GM12878 (cell line): ENCODE data around the gene SHMT1. TPM values are rescaled to one million over a fixed set of nuclear protein-coding genes. Genes with fewer than 3 reads are reported as not detected.

Experiments used
- BRCA1 ChIP-seq: IDR thresholded peaks from 2 replicates; pipeline ENCODE4 v1.6.1; 2011; ENCODE audit warnings: low read depth, low read length, improper control_type of control experiment
- E2F8 ChIP-seq: fragments of 450-650 bp; IDR thresholded peaks from 2 replicates; pipeline ENCODE4 v1.6.1; 2018; ENCODE audit warnings: mild to moderate bottlenecking, low read depth, moderate library complexity; ENCODE audit not compliant: partially characterized antibody
- EGR1 ChIP-seq, 2 experiments: IDR thresholded peaks; 1 replicate in 1 of 2; 2 replicates in 1 of 2; pipeline ENCODE4 v1.6.1; 2011 to 2012; ENCODE audit warnings: low read depth in 2 of 2, low read length in 2 of 2, borderline replicate concordance in 1 of 2, mild to moderate bottlenecking in 1 of 2, moderate library complexity in 1 of 2
- GATAD2B ChIP-seq: fragments of 450-650 bp; conservative IDR thresholded peaks from 2 replicates; pipeline ENCODE4 v1.6.1; 2017; ENCODE audit warnings: low read depth, mild to moderate bottlenecking, moderate library complexity
- HDAC6 ChIP-seq: fragments of 200-600 bp; sonication (generic); IDR thresholded peaks from one replicate; pipeline ENCODE4 v1.8.0; 2017; ENCODE audit warnings: antibody characterized with exemption; ENCODE audit not compliant: unreplicated experiment
- IKZF1 ChIP-seq: fragments of 450-650 bp; conservative IDR thresholded peaks from 2 replicates; pipeline ENCODE4 v1.6.1; 2017; ENCODE audit warnings: antibody characterized with exemption, mild to moderate bottlenecking
- MYB ChIP-seq: fragments of 150-350 bp; IDR thresholded peaks from 2 replicates; pipeline ENCODE4 v1.6.1; 2014; ENCODE audit warnings: mild to moderate bottlenecking, low read depth, low read length, borderline replicate concordance
- NBN ChIP-seq: fragments of 450-650 bp; IDR thresholded peaks from 2 replicates; pipeline ENCODE4 v1.6.1; 2016
- NFIC ChIP-seq: IDR thresholded peaks from 2 replicates; pipeline ENCODE4 v1.6.1; 2012; ENCODE audit warnings: low read depth, mild to moderate bottlenecking, inconsistent platforms, low read length, moderate library complexity
- RB1 ChIP-seq: fragments of 450-650 bp; formaldehyde crosslinking; IDR thresholded peaks from 2 replicates; pipeline ENCODE4 v1.6.1; 2017; ENCODE audit warnings: mild to moderate bottlenecking, borderline replicate concordance
- RBBP5 ChIP-seq: fragments of 200-600 bp; sonication (generic); conservative IDR thresholded peaks from 2 replicates; pipeline ENCODE4 v1.6.1; 2016
- RELA ChIP-seq: fragments of 450-650 bp; IDR thresholded peaks from 2 replicates; pipeline ENCODE4 v1.8.0; 2014; ENCODE audit warnings: borderline replicate concordance; ENCODE audit not compliant: partially characterized antibody
- SRF ChIP-seq, 2 experiments: IDR thresholded peaks; 2 replicates each; pipeline ENCODE4 v1.6.1; 2011; ENCODE audit warnings: low read depth in 2 of 2, low read length in 2 of 2, mild to moderate bottlenecking in 1 of 2, moderate library complexity in 1 of 2
- STAT3 ChIP-seq: IDR thresholded peaks from 2 replicates; pipeline ENCODE4 v1.6.1; 2011; ENCODE audit warnings: low read depth, low read length, improper control_type of control experiment
- SUPT20H ChIP-seq: IDR thresholded peaks from 2 replicates; pipeline ENCODE4 v1.6.1; 2011; ENCODE audit warnings: low read depth, mild to moderate bottlenecking, low read length, moderate library complexity, borderline replicate concordance; ENCODE audit not compliant: control insufficient read depth
- TAF1 ChIP-seq: IDR thresholded peaks from 2 replicates; pipeline ENCODE4 v1.6.1; 2011; ENCODE audit warnings: mild to moderate bottlenecking, low read depth, low read length, borderline replicate concordance
- TARDBP ChIP-seq: IDR thresholded peaks from 2 replicates; pipeline ENCODE4 v1.6.1; 2016; ENCODE audit warnings: borderline replicate concordance
- TCF7 ChIP-seq: IDR thresholded peaks from 2 replicates; pipeline ENCODE4 v1.6.1; 2014; ENCODE audit warnings: antibody characterized with exemption, borderline replicate concordance
- ZBED1 ChIP-seq: IDR thresholded peaks from 2 replicates; pipeline ENCODE4 v1.6.1; 2016; ENCODE audit warnings: borderline replicate concordance
- ZBTB11 ChIP-seq: fragments of 450-650 bp; formaldehyde crosslinking; IDR thresholded peaks from 2 replicates; pipeline ENCODE4 v1.5.0; 2022; ENCODE audit warnings: mild to moderate bottlenecking, missing genetic modification characterization
- ZNF207 ChIP-seq: fragments of 450-650 bp; IDR thresholded peaks from 2 replicates; pipeline ENCODE4 v1.6.1; 2014; ENCODE audit warnings: antibody characterized with exemption, mild to moderate bottlenecking, borderline replicate concordance
- ZNF622 ChIP-seq: fragments of 450-650 bp; IDR thresholded peaks from 2 replicates; pipeline ENCODE4 v1.6.1; 2017; ENCODE audit warnings: mild to moderate bottlenecking, inconsistent platforms
- ZSCAN29 ChIP-seq: fragments of 450-650 bp; IDR thresholded peaks from 2 replicates; pipeline ENCODE4 v1.6.1; 2017; ENCODE audit warnings: mild to moderate bottlenecking, moderate library complexity
- polyA plus RNA-seq, 11 experiments: library from polyadenylated mRNA; depleted of rRNA in 4 of 11; unstranded in 6 of 11; stranded (reverse) in 5 of 11; fragments of >200 nt; fragmentation: Nextera tagmentation in 4 of 11; fragmentation: Illumina TruSeq in 1 of 11; extraction: Ambion mirVana in 4 of 11; extraction: Trizol in 1 of 11; gene quantifications; 1 replicate in 1 of 11; 2 replicates in 10 of 11; pipeline versions ENCODE4 v1.2.1 to v1.2.3, GENCODE V29; 2011 to 2016; ENCODE audit warnings: inconsistent platforms in 2 of 11, missing spikeins in 2 of 11, low read depth in 1 of 11
- total RNA-seq, 4 experiments: library from RNA; depleted of rRNA in 3 of 4; stranded (reverse); fragments of >200 nt in 3 of 4; fragmentation: Illumina TruSeq in 1 of 4; extraction: Trizol in 1 of 4; gene quantifications; 2 replicates each; pipeline versions ENCODE4 v1.2.1 to v1.2.3, GENCODE V29; 2013 to 2021
- TF ChIP-seq, protein P1 (sequence below): fragments of 450-650 bp; IDR thresholded peaks from 2 replicates; pipeline ENCODE4 v1.6.1; 2017; ENCODE audit warnings: low read depth, mild to moderate bottlenecking, moderate library complexity

SHMT1 gene
- total and polyA plus RNA-seq, 10 of the 15 experiments (the other 5 are each of a cell fraction or from before 2014, with no cell fraction given): 5.2 to 60.1 (median 34.6) TPM

DNA sequence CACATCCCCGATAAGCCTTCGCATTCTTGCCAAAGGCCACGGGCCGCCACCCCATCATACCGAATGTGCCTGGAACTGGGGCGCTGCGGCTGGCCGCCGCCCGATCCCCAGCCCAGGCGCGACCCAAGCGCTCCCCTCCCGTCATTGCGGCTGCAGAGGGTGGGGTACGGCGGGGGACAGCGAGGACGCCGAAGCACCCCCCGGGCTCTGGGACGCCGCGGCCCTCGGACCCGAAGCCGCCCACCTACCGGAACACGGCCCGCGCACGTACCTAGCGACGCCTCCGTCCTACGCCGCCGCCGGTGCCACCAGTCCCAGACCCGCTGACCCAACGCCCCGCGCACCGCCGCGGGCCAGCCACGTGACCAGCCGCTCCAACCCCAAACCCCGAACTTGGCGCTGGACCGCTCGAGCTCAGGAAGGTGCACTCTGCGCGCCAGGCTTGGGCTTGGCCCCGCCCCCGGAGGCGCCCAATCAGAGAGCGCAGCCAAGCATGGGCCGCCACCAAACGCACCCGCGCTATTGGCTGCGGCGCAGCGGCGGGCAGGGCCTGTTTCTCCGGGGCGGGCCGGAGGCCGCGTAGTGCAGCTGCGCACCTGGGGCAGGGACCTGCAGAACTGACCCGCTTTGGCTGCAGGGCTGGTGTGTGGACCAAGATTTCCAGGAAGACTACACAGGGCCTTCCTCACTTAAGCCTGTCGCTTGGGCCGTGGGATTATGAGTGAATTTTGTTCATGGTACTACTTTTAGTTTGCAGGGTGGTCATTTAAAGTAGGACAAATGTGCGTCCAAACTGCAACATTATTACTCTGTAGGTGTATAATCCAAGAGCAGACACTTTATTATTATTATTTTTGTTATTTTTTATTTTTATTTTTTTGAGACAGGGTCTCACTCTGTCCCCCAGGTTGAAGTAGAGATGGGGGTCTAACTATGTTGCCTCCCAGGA is at the start of gene SHMT1 (continued):
- TF ChIP-seq, protein P1, sequence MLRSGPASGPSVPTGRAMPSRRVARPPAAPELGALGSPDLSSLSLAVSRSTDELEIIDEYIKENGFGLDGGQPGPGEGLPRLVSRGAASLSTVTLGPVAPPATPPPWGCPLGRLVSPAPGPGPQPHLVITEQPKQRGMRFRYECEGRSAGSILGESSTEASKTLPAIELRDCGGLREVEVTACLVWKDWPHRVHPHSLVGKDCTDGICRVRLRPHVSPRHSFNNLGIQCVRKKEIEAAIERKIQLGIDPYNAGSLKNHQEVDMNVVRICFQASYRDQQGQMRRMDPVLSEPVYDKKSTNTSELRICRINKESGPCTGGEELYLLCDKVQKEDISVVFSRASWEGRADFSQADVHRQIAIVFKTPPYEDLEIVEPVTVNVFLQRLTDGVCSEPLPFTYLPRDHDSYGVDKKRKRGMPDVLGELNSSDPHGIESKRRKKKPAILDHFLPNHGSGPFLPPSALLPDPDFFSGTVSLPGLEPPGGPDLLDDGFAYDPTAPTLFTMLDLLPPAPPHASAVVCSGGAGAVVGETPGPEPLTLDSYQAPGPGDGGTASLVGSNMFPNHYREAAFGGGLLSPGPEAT: no peak
- no peak for TF ChIP-seq NBN
- no peak for TF ChIP-seq SUPT20H
- TF ChIP-seq ZSCAN29: no peak
- TF ChIP-seq RELA: peak; percentile 65
- no peak for TF ChIP-seq ZNF622
- TF ChIP-seq TAF1: no peak; the same call in 1 of the 2 replicates
- TF ChIP-seq BRCA1: no peak
- no peak for TF ChIP-seq TARDBP
- TF ChIP-seq SRF (IDR thresholded peaks at IDR 0.05; ENCODE audit: low read depth in 2 of 2, low read length in 2 of 2): no peak
- no peak for TF ChIP-seq EGR1 (IDR thresholded peaks at IDR 0.05; ENCODE audit: borderline replicate concordance in 1 of 2, low read depth in 2 of 2, low read length in 2 of 2)
- TF ChIP-seq ZBTB11 (CRISPR knock-in tag): no peak
- peak; percentile 86 for TF ChIP-seq GATAD2B
- no peak for TF ChIP-seq HDAC6
- TF ChIP-seq RB1: peak; percentile 93
- peak; percentile 76 for TF ChIP-seq IKZF1
- no peak for TF ChIP-seq MYB
- no peak for TF ChIP-seq NFIC
- no peak for TF ChIP-seq STAT3
- no peak for TF ChIP-seq ZBED1
- TF ChIP-seq RBBP5: no peak
- no peak for TF ChIP-seq TCF7
- TF ChIP-seq E2F8: no peak
- TF ChIP-seq ZNF207: no peak
